ENCODE measurements around the gene DSG4.

Gene DSG4

DNA sequence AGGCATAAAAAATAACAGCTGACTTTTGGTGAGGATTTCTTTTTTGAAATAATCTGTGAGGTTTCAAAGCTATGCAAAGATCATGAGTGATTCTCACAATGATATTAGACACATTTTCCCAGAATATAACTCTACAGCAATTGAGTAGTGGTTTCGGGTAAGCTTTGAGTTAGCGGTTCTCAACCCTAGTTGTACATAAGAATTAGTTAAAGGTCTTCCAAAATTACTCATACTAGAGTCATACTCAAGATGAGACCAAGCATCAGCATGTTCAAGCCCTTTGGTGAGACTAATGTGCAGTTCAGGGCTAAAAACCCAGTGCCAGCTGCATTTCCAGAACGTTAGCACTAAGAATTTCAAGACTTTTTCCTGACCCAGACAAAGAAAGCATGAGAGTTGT is 31.1 kb downstream of the DSG4 start:
- TF ChIP-seq, protein P1, sequence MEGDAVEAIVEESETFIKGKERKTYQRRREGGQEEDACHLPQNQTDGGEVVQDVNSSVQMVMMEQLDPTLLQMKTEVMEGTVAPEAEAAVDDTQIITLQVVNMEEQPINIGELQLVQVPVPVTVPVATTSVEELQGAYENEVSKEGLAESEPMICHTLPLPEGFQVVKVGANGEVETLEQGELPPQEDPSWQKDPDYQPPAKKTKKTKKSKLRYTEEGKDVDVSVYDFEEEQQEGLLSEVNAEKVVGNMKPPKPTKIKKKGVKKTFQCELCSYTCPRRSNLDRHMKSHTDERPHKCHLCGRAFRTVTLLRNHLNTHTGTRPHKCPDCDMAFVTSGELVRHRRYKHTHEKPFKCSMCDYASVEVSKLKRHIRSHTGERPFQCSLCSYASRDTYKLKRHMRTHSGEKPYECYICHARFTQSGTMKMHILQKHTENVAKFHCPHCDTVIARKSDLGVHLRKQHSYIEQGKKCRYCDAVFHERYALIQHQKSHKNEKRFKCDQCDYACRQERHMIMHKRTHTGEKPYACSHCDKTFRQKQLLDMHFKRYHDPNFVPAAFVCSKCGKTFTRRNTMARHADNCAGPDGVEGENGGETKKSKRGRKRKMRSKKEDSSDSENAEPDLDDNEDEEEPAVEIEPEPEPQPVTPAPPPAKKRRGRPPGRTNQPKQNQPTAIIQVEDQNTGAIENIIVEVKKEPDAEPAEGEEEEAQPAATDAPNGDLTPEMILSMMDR (conservative IDR thresholded peaks at IDR 0.05; ENCODE audit: low read depth, low read length), result no peak
- no peak for DNase-seq (ENCODE audit: low read depth)
- no peak overlapping the region for H3K4me3 ChIP-seq (ENCODE audit: low read depth, low read length)

DNA sequence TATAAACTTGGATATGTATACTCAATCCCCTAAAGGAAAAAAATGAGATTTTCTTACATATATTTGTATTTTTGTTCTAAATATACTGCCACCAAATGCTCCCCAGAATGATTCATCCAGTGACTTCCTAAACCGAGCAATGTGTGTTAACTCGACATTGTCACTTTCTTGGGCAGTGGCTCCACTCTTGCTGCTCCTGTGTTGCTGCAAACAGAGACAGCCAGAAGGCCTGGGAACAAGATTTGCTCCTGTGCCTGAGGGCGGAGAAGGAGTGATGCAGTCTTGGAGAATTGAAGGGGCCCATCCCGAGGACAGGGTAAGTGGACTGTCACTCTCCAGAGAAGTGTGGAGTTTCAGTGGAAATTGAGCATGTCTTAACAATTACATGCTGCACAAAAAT is 32.7 kb downstream of the DSG4 start:
- TF ChIP-seq, protein P1 (conservative IDR thresholded peaks at IDR 0.05; ENCODE audit: low read depth, low read length), result no peak
- no peak for DNase-seq (ENCODE audit: low read depth)

DNA sequence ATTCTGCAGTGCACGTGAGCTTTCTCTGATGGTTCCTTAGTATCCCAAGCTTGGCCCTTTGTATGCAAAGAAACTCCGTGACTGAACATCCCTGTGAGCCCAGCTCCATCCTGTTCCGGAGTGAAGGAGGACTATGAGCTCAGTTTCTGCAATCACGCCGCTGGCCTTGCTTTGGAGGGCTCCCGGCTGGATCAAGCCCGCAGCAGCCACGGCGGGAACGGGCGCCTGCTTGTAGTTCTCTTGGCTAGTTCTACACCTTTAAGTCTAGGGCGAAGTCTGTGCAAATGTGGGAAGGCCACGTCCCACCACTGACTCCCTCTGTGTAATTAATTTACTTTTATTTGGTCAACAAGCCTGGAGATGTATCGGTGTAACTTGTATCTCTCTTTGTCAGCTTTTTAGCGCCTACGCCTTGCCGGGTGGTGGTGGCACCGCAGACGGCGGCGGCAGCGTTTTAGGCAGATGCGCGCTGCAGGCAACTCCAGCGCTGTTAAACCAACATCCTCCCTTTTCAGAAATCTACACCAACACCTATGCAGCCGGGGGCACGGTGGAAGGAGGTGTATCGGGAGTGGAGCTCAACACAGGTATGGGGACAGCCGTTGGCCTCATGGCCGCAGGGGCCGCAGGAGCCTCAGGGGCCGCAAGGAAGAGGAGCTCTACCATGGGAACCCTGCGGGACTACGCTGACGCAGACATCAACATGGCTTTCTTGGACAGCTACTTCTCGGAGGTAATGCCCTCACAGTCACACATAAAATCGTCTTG is 34.3 kb downstream of the DSG4 start:
- no peak overlapping the region for H3K4me3 ChIP-seq (ENCODE audit: low read depth, low read length)
- TF ChIP-seq, protein P1 (conservative IDR thresholded peaks at IDR 0.05; ENCODE audit: low read depth, low read length), result no peak
- no peak for DNase-seq (ENCODE audit: low read depth)

More for the DNA sequence above, 32.7 kb downstream of the DSG4 start:
- no peak overlapping the region for H3K4me3 ChIP-seq (ENCODE audit: low read depth, low read length)

DNA sequence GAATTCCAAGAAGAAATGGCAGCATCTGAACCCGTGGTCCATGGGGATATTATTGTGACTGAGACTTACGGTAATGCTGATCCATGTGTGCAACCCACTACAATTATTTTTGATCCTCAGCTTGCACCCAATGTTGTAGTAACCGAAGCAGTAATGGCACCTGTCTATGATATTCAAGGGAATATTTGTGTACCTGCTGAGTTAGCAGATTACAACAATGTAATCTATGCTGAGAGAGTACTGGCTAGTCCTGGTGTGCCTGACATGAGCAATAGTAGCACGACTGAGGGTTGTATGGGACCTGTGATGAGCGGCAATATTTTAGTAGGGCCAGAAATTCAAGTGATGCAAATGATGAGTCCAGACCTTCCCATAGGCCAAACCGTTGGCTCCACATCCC is 36.6 kb downstream of the DSG4 start:
- DNase-seq (ENCODE audit: low read depth), result no peak
- TF ChIP-seq, protein P1 (conservative IDR thresholded peaks at IDR 0.05; ENCODE audit: low read depth, low read length), result no peak
- H3K4me3 ChIP-seq (ENCODE audit: low read depth, low read length), result no peak overlapping the region

DNA sequence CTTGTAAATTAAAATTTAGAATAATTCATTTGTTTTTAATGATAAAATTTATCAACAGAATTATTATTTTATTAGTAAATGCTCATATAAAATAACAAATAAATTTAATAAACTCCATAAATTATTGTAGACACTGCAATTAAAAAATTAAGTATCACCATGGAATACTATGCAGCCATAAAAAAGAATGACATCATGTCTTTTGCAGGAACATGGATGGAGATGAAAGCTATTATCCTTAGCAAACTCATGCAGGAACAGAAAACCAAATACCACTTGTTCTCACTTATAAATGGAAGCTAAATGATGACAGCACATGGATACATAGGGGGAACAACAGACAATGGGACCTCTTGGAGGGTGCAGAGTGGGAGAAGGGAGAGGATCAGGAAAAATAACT is 41.3 kb downstream of the DSG4 start:
- TF ChIP-seq, protein P1 (conservative IDR thresholded peaks at IDR 0.05; ENCODE audit: low read depth, low read length), result no peak
- no peak for DNase-seq (ENCODE audit: low read depth)

DNA sequence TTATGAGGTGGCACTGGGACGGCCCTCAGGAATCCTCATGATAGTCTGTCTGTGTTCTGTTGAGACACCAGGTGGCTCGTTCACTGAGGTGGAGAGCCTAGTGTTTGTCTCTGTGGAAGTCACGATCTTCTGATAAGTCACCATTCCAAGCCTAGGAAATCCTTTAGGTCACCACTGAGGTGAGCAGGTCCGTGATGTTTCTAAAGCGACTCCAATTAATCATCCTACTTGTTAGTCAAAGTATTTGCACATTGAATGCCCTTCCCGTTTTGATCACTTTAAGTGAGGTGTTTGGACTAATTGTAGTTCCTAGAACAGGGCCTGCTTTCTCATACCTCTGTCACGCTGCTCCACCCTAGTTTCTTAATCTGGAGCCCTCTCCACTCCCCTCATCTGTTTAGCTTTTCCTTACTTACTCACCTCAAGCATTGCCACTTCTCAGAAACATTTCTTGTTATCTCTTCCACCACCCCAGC is 42.9 kb downstream of the DSG4 start:
- TF ChIP-seq, protein P1 (conservative IDR thresholded peaks at IDR 0.05; ENCODE audit: low read depth, low read length), result no peak
- no peak for DNase-seq (ENCODE audit: low read depth)
- no peak overlapping the region for H3K4me3 ChIP-seq (ENCODE audit: low read depth, low read length)

More for the DNA sequence above, 41.3 kb downstream of the DSG4 start:
- H3K4me3 ChIP-seq (ENCODE audit: low read depth, low read length), result no peak overlapping the region

DNA sequence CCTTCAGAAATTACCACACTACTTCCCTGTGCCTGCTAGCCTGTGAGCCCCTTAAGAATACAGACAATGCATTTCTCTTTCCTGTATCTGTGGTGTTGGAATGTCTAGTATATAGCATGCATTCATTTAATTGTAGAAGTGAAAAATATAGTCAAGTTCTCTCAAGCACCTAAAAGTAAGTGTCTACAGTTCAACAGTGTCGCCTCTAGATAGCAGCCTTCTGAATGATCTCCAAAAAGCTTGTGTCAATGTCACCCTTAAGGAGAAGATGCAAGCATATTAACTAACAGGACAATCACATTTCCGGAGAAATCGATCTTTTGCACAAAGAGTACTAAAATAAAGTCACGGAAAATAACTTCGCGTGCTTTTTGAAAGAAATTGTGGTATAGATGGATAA is 43.5 kb downstream of the DSG4 start:
- no peak overlapping the region for H3K4me3 ChIP-seq (ENCODE audit: low read depth, low read length)
- DNase-seq (ENCODE audit: low read depth), result no peak
- TF ChIP-seq, protein P1 (conservative IDR thresholded peaks at IDR 0.05; ENCODE audit: low read depth, low read length), result no peak
